T47D (cell line): ENCODE data around the gene HS6ST3.

ENCODE experiments used
- DNase-seq, 2 experiments: peaks; one replicate each; pipeline versions ENCODE4 v3.0.0 to v3.0.0-alpha.2; 2011 to 2012; ENCODE audit warnings: low read depth in 1 of 2, low spot score in 1 of 2
- JUND ChIP-seq: IDR thresholded peaks from 2 replicates; pipeline ENCODE4 v1.6.1; 2012; ENCODE audit warnings: low read depth
- in situ Hi-C: cut with HindIII; loops from 2 replicates; pipeline ENCODE4 v1.10.0; 2016; ENCODE audit warnings: low sequenced_read_pairs, low pct_unique_long_range_greater_than_20kb

HS6ST3 gene

DNA sequence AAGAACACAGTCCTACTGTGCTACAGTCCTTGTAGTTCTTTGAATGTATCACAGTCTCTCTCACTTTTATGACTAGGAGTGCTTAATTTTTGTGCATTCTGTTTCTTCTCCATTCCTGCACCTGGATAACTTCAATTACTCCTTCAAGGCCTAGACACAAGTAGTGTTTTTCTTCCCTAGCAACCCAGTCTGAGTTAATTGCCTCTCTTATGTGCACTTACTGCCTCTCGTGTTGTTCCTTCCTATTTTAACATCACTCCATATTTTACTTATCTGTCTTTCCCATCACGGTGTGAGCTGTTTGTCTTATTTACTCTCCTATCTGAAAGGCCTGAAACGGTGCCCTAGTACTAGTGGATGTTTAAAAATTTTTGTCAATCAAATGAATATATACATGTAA, 101.5 kb downstream of the HS6ST3 start:
- DNase-seq = no peak
- TF ChIP-seq JUND = no peak
- in situ Hi-C loops = no loop called here

DNA sequence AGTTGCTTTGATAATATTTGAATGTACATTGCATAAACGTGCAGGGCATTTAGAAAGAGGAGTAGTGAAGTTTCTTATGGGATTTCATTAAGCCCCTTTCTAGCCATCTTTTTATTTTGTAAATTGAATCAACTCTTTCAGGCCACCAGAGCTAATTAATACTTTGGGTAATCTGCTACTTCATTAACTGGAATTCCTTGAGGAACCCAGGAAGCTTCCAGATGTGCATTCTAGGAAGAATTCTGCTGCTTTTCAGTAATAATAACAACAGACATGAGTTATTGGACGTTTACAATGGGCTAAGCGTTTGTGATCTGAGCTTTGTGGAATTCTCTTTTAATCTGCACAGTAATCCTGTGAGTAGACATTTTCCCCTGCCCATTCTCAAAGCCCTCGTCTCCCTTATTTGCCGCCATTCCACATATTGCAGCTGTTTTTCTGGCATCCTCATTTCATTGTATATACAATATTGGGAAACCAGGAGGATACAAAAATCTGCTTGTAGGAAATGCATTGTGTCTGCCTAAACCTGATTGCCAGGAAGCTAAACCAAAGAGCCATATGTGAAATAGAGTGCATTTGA, 103.9 kb downstream of the HS6ST3 start:
- DNase-seq = no peak
- in situ Hi-C loops = no loop called here
- no peak for TF ChIP-seq JUND

DNA sequence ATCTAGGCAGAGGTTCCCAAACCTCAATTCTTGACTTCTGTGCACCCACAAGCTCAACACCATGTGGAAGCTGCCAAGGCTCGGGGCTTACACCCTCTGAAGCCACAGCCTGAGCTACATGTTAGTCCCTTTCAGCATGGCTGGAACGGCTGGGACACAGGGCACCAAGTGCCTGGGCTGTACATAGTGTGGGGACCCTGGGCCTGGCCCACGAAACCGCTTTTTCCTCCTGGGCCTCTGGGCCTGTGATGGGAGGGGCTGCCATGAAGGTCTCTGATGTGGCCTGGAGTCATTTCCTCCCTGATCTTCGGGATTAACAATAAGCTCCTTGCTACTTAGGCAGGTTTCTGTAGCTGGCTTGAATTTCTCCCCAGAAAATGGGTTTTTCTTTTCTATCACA, 108.1 kb downstream of the HS6ST3 start:
- DNase-seq = no peak
- in situ Hi-C loops = no loop called here
- no peak for TF ChIP-seq JUND

DNA sequence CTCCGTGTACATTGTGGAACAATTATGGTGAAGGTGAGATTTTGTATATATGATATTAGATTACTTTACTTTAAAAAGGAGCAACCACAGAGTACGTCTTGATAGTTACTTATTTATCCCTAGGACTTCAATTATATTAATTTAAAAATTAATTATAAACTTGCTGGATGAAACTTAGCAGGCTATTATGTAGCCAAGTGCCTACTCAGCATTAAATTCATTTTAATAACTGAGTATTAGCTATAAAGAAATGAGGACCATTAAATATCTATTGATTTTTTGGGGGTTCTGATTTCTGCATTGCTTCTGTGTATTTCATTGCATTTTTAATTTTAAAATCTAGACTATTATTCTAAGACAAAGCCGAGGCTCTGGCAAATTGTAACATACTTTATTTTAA, 109.4 kb downstream of the HS6ST3 start:
- DNase-seq = no peak
- in situ Hi-C loops = no loop called here
- TF ChIP-seq JUND = no peak

DNA sequence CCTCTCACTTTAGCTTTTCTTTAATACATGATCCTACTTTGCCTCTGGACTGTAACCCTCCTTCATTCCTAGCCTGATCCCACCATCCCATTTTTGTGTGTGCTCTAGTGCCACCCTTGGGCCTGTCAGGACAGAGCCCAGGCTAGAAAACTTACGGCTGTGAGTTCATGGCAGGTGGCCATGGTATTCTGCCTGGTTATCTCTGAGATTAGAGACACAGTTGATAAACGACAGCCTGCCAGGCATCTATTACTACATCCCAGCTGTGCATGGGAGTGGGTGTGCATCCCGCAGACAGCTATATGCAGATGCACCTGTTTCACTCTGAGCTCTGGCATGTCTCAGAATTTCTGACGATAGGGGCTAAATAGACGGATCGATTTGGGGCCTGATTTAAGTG, 110.9 kb downstream of the HS6ST3 start:
- in situ Hi-C loops = no loop called here
- no peak for TF ChIP-seq JUND
- no peak for DNase-seq

DNA sequence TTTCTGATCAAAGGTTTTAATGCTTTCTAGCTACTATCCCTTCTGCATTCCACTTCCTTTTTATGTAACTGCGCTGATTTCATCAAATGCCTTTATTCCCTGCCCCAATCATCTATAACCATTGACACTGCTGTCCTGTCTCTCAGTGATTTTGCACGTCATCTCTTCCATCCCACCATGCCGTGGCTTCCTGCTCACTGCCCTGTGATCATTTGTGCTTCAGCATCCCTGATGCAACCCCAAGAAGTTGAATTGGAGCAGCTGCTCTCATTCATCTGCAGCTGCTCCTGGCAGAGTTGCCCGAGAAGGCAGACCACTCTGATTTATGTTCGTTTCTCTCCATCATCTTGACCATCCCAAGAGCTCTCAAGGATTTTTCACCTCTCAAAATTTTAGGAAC, 112.4 kb downstream of the HS6ST3 start:
- no peak for TF ChIP-seq JUND
- in situ Hi-C loops = no loop called here
- no peak for DNase-seq

DNA sequence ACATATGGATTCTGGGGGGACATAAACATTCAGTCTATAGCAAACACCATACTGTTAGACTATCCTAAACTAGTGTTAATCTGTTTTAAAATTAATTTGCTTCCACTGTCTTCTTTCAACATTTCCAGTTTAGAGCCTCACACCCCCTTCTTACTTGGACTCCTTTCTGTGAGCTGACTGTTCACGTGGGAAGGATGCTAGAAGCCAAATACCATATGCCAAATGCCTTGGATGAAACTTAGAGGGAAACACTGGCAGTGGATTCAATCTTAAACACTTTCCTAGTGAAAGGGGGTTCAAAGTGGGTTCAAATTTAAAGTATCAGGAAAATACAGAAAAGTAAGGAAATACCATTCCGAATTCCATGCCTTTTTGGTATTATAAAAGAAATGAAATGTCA, 113.6 kb downstream of the HS6ST3 start:
- in situ Hi-C loops = no loop called here
- TF ChIP-seq JUND = no peak

DNA sequence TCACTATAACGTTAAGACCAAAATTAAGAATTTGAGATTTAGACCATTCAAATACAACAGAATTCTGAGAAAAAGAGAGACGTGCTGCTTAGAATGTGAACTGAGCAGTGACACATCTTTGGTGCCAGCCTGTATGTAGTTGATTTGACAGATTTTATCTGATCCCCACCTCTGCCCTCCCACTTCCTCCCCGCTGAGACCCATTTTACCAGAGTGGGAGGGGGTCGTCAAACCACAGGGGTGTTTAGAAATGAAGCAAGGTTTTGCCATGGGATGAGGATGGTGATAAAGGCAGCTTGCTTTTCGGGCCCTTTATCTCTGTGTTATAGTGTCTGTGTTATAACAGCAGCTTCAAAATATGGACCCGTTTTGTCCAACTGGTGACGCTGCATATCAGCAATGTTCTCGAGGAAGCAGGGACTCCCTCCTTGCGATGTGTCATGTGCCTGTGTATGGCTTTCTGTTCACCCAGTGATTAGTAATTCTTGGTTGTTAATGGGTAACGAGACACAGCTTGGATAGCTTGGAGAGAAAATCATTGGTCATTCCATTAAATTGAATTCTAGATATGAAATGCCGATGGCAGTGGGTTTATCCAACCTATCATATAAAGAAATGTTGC, 125.0 kb downstream of the HS6ST3 start:
- in situ Hi-C loops = no loop called here
- TF ChIP-seq JUND = no peak
- DNase-seq = no peak

More for the DNA sequence above, 113.6 kb downstream of the HS6ST3 start:
- DNase-seq = no peak

DNA sequence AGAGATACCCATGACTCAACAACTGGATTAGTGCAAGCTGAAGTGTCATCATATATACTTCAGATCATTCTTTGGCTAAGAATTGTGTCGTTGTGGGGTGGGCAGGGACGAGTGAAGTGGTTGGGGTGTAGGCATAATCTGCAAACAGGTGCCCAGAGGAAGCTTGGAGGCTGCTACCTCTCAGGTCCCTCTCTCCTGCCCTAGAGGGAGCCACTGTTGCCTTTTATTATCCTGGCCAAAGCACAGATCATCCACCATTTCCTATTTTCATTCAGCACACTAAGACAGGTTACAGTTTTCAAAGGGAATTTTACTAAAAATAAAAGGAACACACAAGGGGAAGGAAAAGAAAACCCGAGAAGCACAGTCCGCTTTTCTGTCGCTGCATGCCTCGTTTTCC, 126.6 kb downstream of the HS6ST3 start:
- DNase-seq = no peak
- TF ChIP-seq JUND = no peak
- in situ Hi-C loops = no loop called here

DNA sequence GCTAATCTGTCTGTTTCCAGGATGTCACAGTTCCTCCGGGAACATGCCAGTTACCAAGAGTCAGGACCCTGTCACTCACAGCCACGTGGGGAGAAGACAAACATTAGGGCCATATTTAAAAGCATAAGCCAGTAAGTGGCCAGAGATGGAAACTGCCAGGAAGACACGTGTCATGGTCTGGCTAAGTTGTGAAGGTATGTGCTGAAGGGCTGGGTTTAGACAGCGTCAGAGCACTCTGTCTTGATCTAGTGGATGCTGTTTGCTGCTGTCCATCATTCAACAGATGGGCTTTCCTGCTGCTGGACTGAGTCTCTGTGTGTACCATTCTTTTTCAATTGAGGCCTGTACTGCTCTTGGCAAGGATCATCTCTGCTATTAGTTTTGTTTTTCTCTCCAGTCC, 128.6 kb downstream of the HS6ST3 start:
- in situ Hi-C loops = no loop called here
- no peak for TF ChIP-seq JUND
- no peak for DNase-seq

DNA sequence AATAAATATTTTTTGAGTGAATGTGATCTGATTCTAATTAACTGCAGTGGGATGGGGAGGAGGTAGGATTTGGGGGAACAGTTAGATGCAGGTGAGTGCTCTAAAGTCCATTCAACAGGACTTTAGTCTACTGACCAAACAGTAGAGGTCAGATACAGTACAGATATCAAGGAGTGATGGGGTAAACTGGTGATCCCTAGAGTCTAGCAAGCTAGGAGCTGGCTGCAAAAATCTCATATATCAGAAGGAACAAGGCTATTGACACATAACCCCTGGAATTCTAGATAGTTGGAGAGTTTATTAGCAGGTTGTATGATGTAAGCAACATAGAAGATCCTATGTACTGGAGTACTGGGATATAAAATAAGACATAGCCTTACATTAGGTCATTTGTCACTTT, 131.6 kb downstream of the HS6ST3 start:
- in situ Hi-C loops = no loop called here
- TF ChIP-seq JUND = no peak
- DNase-seq = no peak

DNA sequence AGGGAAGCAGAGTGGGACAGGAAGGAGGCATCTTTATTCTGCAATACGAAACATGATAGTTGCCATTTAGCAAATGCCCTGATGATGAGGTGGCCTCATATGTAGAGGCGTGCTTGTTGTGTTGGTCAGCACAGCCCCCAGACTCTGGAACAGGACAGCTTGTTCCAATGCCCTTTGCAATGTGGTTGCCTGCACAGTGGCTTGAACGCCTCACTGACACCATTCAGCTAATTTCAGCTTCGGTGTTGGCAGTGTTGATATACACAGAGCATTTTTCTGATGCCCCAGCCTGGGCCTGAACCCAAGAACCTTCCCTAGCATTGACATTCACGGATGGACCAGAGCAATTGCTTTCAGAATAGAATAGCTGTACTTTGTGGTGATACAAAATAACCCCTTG, 133.3 kb downstream of the HS6ST3 start:
- no peak for TF ChIP-seq JUND
- in situ Hi-C loops = no loop called here
- DNase-seq = no peak

DNA sequence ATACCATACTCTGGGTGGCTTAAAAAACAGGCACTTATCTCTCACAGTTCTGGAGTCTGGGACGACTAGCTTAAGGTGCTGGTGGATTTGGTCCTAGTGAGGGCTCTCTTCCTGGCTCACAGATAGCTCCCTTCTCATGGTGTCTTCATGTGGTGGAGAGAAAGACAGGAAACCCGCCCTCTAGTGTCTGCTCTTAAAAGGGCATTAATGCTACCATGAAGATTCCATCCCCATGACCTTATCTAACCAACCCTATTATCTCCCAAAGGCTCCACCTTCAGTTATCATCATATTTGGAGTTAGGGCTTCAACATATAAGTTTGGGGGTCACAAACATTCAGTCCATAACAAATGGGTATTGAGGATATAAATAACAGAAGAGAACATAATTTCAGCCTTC, 139.4 kb downstream of the HS6ST3 start:
- DNase-seq = peak in 1 of 2 experiments; percentile 44
- in situ Hi-C loops = no loop called here
- no peak for TF ChIP-seq JUND

DNA sequence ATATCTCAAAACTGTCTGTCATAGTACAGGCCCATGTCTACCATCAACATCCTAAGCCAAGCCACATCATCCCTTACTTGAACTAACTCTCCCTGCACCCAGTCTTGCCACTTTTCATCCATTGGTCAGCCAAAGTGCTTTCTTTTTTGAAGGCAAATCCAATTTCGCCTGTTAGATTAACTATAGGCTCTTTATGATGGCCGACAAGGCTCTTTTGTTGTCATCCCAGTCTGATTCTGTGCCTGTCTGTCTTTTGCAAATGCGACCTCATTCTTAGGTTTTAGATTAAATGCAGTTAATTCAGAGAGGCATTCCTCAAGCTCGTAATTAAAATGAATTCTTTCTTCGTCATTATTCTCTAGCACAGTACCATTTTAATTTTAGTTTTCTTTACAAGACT, 148.3 kb downstream of the HS6ST3 start:
- DNase-seq = no peak
- in situ Hi-C loops = no loop called here
- no peak for TF ChIP-seq JUND
